ENCODE results near the gene USP14. TPM values are rescaled to one million over a fixed set of nuclear protein-coding genes. Genes with fewer than 3 reads are reported as not detected.

USP14 gene
- total and polyA plus RNA-seq, 2 of the 8 experiments (the other 6 are each of a cell fraction or from before 2014, with no cell fraction given): 14.8 to 91.1 TPM

GRCh38 chr18:156514-157230, 1.7 kb upstream of the USP14 start:
- H4K8ac ChIP-seq (ENCODE audit: extremely low read depth, insufficient read depth, low read length): no peak overlapping the region
- POLR2A ChIA-PET (ENCODE audit: partially characterized antibody): no interaction called here
- FAIRE-seq (no peak), DNase-seq (ENCODE audit: low read depth in 1 of 2, low spot score in 2 of 2) (no peak)
- 84% methylated on average over 6 of the region's 6 CpGs; no CpG with 5 or more reads in 1 of the 2 experiments for WGBS, 2 experiments (ENCODE audit: extremely low coverage in 1 of 2, insufficient coverage in 1 of 2, insufficient read length in 1 of 2, insufficient replicate concordance in 2 of 2, low coverage in 1 of 2, low lambda C conversion rate in 2 of 2, missing lambda C conversion rate in 1 of 2)
- peaks cover 5% of the 10 kb centered on the region for H3K23me2 ChIP-seq (ENCODE audit: low read depth, low read length)
- no peaks in the 10 kb centered on the region for H3K36me3 ChIP-seq (ENCODE audit: control insufficient read depth in 2 of 4, insufficient read depth in 4 of 4, low read length in 3 of 4)
- no peak overlapping the region for H3K4me3 ChIP-seq (ENCODE audit: extremely low read depth in 1 of 4, insufficient read depth in 2 of 4, low read depth in 3 of 4, low read length in 4 of 4)
- H2BK5ac ChIP-seq (ENCODE audit: low read depth, low read length): no peak overlapping the region
- H3K18ac ChIP-seq (ENCODE audit: extremely low read depth, low read length): no peak overlapping the region
- H3K56ac ChIP-seq (replicated peaks; ENCODE audit: insufficient read length, low read depth, low read length): no peak overlapping the region
- H4K91ac ChIP-seq (replicated peaks; ENCODE audit: insufficient read length, low read length): no peak overlapping the region
- H3K23ac ChIP-seq (ENCODE audit: insufficient read length): no peak overlapping the region
- H2BK12ac ChIP-seq (ENCODE audit: low read depth, low read length): no peak overlapping the region
- no peak for TF ChIP-seq CREB1 (IDR thresholded peaks at IDR 0.05)
- no peak for TF ChIP-seq GABPA (IDR thresholded peaks at IDR 0.05; ENCODE audit: borderline replicate concordance, insufficient read depth, low read length)
- TF ChIP-seq ASH2L (IDR thresholded peaks at IDR 0.05; ENCODE audit: low read length): no peak
- TF ChIP-seq FOSL1 (IDR thresholded peaks at IDR 0.05; ENCODE audit: insufficient read depth, low read depth, low read length): no peak
- no peak for TF ChIP-seq CHD1 (IDR thresholded peaks at IDR 0.05; ENCODE audit: low read depth, low read length)
- TF ChIP-seq EZH2 (IDR thresholded peaks at IDR 0.05; ENCODE audit: low read depth, low read length, severe bottlenecking): no peak
- H3K79me2 ChIP-seq (ENCODE audit: control insufficient read depth in 1 of 2, insufficient read depth in 2 of 2, low read length in 2 of 2): peaks cover 19 to 30% of the 10 kb centered on the region in 2 experiments
- H3K14ac ChIP-seq (ENCODE audit: insufficient read length): no peak overlapping the region
- H3K27ac ChIP-seq (ENCODE audit: low read depth, low read length): no peak overlapping the region
- H3K9ac ChIP-seq (replicated peaks in 1 of 4; ENCODE audit: extremely low read depth in 1 of 4, low read depth in 3 of 4, low read length in 3 of 4): no peak overlapping the region
- no peak overlapping the region for H2BK20ac ChIP-seq (ENCODE audit: low read length)
- peaks cover 3 to 9% (median 7%) of the 10 kb centered on the region in 4 experiments for H3K27me3 ChIP-seq (replicated peaks in 1 of 4; ENCODE audit: control insufficient read depth in 3 of 4, extremely low read depth in 1 of 4, insufficient read depth in 3 of 4, low read length in 3 of 4)
- no peak overlapping the region for H2AFZ ChIP-seq (ENCODE audit: low read length)
- peaks cover 0 to 2% of the 10 kb centered on the region in 2 experiments; a peak in 1 of 4 replicates for H3K9me3 ChIP-seq (ENCODE audit: insufficient read depth in 2 of 2, low read depth in 1 of 2, low read length in 1 of 2)
- H4K5ac ChIP-seq (ENCODE audit: insufficient read length, low read depth, low read length): no peak overlapping the region
- H2BK120ac ChIP-seq (replicated peaks; ENCODE audit: low read depth, low read length): no peak overlapping the region
- no peak overlapping the region for H2AK5ac ChIP-seq (ENCODE audit: low read depth, low read length)
- H2BK15ac ChIP-seq (ENCODE audit: low read length): no peak overlapping the region
- CTCF ChIA-PET (ENCODE audit: partially characterized antibody): interaction anchor here (0.6 kb wide), 1 partner anchor 85 kb away, joined by 3 read pairs; no protein-coding TSS in a partner anchor
- no peak overlapping the region for H3K4ac ChIP-seq (replicated peaks; ENCODE audit: insufficient read length, low read depth, low read length)
- H3K4me2 ChIP-seq (ENCODE audit: insufficient read depth in 1 of 2, low read depth in 2 of 2, low read length in 2 of 2): no peak overlapping the region
- H3K4me1 ChIP-seq (replicated peaks in 1 of 4; ENCODE audit: control insufficient read depth in 3 of 4, insufficient read depth in 4 of 4, low read length in 3 of 4): no peaks in the 10 kb centered on the region; a peak in 2 of 7 replicates
- no peaks in the 10 kb centered on the region for H3K79me1 ChIP-seq (ENCODE audit: low read depth, low read length)
- H4K20me1 ChIP-seq (replicated peaks in 1 of 2; ENCODE audit: control insufficient read depth in 1 of 2, insufficient read depth in 2 of 2, low read length in 2 of 2): peaks cover 2 to 3% of the 10 kb centered on the region in 2 experiments
